AG08396 (cell line): ENCODE data around the gene SHROOM4.

ENCODE experiments used
- DNase-seq: peaks from one replicate; pipeline ENCODE4 v3.0.0; 2012; ENCODE audit warnings: low spot score, mixed read lengths

Gene SHROOM4

GRCh38 chrX:50707955-50708699 is 105.9 kb downstream of the SHROOM4 start:
- no peak for DNase-seq

- DNase-seq = no peak
Observed at GRCh38 chrX:50707405-50707804, 106.6 kb downstream of the SHROOM4 start.

GRCh38 chrX:50705042-50705441 is 109.0 kb downstream of the SHROOM4 start:
- no peak for DNase-seq

- no peak for DNase-seq
Observed at GRCh38 chrX:50704360-50704759, 109.6 kb downstream of the SHROOM4 start.

- DNase-seq = no peak
Observed at GRCh38 chrX:50700921-50701320, 113.1 kb downstream of the SHROOM4 start.

GRCh38 chrX:50698944-50699343 is 115.0 kb downstream of the SHROOM4 start:
- no peak for DNase-seq

- DNase-seq = peak; percentile 38
Observed at GRCh38 chrX:50697691-50698090, 116.3 kb downstream of the SHROOM4 start.

- peak; percentile 37 for DNase-seq
Observed at GRCh38 chrX:50691820-50692219, 122.2 kb downstream of the SHROOM4 start.

GRCh38 chrX:50684871-50685270 is 129.1 kb downstream of the SHROOM4 start:
- DNase-seq = no peak

- DNase-seq = no peak
Observed at GRCh38 chrX:50680990-50681389, 133.0 kb downstream of the SHROOM4 start.

- DNase-seq = no peak
Observed at GRCh38 chrX:50677789-50678188, 136.2 kb downstream of the SHROOM4 start.

- DNase-seq = no peak
Observed at GRCh38 chrX:50671661-50672060, 142.3 kb downstream of the SHROOM4 start.

- DNase-seq = no peak
Observed at GRCh38 chrX:50668860-50669259, 145.1 kb downstream of the SHROOM4 start.

GRCh38 chrX:50648156-50648555 is 165.8 kb downstream of the SHROOM4 start:
- DNase-seq = no peak

GRCh38 chrX:50644496-50644895 is 169.5 kb downstream of the SHROOM4 start:
- no peak for DNase-seq

GRCh38 chrX:50643525-50644137 is 170.4 kb downstream of the SHROOM4 start:
- DNase-seq = no peak

GRCh38 chrX:50638123-50638522 is 175.9 kb downstream of the SHROOM4 start:
- DNase-seq = no peak

- no peak for DNase-seq
Observed at GRCh38 chrX:50635817-50636365, 178.1 kb downstream of the SHROOM4 start.

GRCh38 chrX:50635162-50635561 is 178.8 kb downstream of the SHROOM4 start:
- DNase-seq = no peak

GRCh38 chrX:50629774-50630173 is 184.2 kb downstream of the SHROOM4 start:
- DNase-seq = no peak

- no peak for DNase-seq
Observed at GRCh38 chrX:50627696-50628095, 186.3 kb downstream of the SHROOM4 start.

GRCh38 chrX:50626432-50626831 is 187.6 kb downstream of the SHROOM4 start:
- no peak for DNase-seq

- no peak for DNase-seq
Observed at GRCh38 chrX:50622751-50623150, 191.2 kb downstream of the SHROOM4 start.
